ENCODE measurements around the gene RNF183.
"Not testable (repeated sequence)": the region's sequence is repeated elsewhere in the genome, so short reads cannot be mapped to it uniquely, and the experiment has no call there.

RNF183 gene

DNA sequence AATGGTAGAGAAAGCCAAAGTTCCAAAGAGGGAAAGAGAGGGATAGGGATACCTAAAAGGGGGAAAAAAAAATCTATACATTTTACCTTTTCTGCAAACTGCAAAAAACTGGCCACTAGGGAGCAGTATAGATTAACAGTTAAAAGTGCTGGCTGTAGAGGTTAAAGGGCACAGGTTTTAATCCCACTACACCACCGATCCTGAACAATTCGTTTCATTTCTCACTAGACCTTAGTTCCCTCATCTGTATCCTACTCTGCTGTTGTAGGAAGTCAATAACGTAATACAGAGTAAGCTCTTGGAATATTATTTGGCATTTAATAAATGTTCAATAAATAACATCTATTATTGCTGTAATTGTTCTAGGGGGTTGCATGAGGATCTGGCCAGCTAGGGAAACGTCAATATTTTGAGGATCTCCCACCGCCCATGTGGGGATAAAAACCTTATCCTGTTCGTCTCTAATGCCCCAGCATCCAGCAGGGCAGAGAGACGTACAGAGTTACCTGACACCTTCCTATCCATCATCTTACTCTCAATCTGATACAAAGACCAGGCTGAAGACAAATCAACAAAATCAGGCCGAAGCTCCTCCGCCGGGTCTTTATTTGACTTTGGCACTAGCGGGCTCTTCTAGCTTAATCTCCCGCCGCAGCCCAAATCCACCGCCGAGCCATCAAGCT, 28.6 kb downstream of the RNF183 start:
- DNase-seq (ENCODE audit: low read depth in 2 of 2), result no peak

DNA sequence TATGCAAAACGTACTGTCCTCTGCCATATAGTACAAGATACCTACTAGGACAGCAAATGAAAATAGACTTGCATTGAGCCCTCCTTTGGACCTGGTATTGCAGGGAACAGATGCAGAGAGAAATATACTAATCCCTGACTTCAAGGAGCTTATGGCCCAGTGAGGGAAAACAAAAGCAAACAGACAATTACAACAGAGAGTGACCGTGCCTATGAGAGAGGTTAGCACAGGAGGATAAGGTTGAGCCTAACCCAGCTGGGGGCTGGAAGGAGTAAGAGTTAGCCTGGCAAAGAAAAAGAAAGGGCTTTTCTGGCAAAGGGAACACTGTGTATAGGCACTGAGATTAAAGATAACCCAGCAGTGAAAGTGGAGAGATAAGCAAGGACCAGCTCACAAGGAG, 33.3 kb downstream of the RNF183 start:
- no peak for DNase-seq (ENCODE audit: low read depth in 2 of 2)

DNA sequence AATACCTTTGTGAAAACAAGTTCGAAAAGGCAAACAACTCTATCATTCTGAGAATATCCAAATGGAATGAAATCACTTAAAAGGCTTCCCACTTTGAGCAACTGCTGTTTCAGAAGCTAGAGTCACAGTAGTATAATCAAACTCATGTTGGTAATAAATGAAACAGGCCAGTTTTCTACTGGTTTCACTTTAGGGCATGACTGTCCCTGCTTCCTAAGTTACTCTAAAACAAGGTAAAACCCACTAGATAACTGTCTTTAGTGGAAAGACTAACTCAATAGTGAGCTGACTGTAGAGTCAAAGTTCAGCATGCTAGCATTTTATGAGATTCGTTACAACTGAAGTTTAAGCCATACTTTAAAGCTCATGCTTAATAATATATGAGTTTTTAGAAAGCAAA, 33.8 kb downstream of the RNF183 start:
- DNase-seq (ENCODE audit: low read depth in 2 of 2), result no peak

GRCh38 chr9:113267911-113268566, 35.1 kb downstream of the RNF183 start:
- no peak for DNase-seq (ENCODE audit: low read depth in 2 of 2)

DNA sequence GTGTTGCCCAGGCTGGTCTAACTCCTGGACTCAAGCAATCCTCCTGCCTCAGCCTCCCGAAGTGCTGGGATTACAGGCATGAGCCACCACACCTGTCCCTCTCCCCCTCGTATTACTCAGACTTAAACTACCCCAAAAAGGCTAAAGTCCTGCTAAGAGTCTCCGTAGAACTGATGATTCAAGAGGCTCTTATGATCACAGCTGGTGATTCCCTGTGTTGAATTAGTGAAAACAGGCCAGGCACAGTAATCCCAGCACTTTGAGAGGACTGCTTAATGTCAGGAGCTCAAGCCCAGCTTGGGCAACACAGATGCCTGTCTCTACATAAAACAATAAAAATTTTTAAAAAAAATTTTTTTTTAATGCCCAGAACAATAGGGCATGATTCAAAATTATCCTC, 37.0 kb downstream of the RNF183 start:
- DNase-seq (ENCODE audit: low read depth in 2 of 2), result no peak

DNA sequence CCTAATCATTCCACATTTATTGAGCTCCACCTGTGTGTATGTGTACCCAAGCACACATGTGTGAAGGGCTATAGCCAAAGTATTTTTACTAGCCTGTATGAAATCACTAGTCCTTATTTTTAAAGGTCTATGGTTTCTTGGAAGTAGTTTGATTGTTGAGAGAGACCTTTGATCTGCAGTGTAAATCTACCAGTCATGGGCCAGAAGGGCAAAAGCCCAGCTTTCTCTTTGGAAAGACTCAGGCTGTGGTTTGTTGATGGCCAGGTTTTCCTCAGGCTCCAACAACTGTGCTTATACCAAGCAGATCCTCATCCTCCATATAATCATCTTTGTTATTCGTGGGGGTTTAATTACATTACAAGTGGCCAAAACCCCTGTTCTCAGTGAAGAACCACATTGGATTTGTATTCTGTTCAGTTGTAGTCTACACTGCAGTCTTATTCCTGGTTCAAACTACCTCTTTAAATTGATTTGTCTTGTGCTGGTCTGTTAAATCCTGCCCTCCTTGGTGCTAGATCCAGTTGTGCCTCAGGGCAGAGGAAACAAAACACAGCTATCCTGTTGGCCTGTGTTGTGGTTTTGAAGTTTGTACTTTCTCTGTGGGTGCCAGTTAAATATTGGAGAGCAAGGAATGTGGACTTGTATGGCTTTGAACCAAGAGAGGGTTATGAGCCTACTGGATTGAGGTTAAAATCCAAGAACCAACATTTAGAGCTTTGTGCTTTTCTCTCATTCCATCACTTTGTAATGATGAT, 41.1 kb downstream of the RNF183 start:
- no peak for DNase-seq (ENCODE audit: low read depth in 2 of 2)

- no peak for DNase-seq (ENCODE audit: low read depth in 2 of 2)
Measured at GRCh38 chr9:113258282-113258681, 44.9 kb downstream of the RNF183 start.

- DNase-seq (ENCODE audit: low read depth in 2 of 2), result no peak
Measured at GRCh38 chr9:113257863-113258262, 45.3 kb downstream of the RNF183 start.

DNA sequence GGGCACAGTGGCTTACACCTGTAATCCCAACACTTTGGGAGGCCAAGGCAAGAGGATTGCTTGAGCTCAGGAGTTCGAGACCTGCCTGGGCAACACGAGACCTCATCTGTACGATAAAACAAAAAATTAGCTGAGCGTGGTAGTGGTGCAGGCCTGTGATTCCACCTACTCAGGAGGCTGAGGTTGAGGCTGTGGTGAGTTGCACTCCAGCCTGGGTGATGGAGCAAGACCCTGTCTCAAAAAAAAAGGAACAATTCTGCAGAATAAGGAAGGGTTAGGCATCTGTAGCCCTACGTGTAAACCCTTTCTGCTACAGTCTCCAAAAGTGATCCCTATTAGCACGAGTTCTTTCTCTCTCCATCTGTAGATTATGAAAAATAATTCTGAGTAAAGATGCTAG, 47.7 kb downstream of the RNF183 start:
- no peak for DNase-seq (ENCODE audit: low read depth in 2 of 2)

- DNase-seq (ENCODE audit: low read depth in 2 of 2), result no peak
Measured at GRCh38 chr9:113254991-113255390, 48.2 kb downstream of the RNF183 start.

- no peak for DNase-seq (ENCODE audit: low read depth in 2 of 2)
Measured at GRCh38 chr9:113250807-113251206, 52.4 kb downstream of the RNF183 start.

DNA sequence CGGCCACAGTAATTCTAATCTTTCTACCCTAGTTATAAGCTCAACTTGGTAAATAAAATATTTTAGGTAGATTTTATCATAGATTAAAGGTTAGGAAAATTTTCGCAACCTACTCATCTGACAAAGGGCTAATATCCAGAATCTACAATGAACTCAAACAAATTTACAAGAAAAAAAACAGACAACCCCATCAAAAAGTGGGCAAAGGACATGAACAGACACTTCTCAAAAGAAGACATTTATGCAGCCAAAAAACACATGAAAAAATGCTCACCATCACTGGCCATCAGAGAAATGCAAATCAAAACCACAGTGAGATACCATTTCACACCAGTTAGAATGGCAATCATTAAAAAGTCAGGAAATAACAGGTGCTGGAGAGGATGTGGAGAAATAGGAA, 53.5 kb downstream of the RNF183 start:
- DNase-seq (ENCODE audit: low read depth in 2 of 2), result not testable (repeated sequence)

GRCh38 chr9:113247640-113248039, 55.5 kb downstream of the RNF183 start:
- DNase-seq (ENCODE audit: low read depth in 2 of 2), result no peak
